HG02623 (cell line): Measurements from ENCODE around the gene TSACC.

ENCODE experiments used
- ATAC-seq: cut with Tn5 transposase; IDR thresholded peaks from one replicate; pipeline ENCODE4 v1.9.1; 2021; ENCODE audit warnings: moderate library complexity; ENCODE audit not compliant: unreplicated experiment

The TSACC gene

DNA sequence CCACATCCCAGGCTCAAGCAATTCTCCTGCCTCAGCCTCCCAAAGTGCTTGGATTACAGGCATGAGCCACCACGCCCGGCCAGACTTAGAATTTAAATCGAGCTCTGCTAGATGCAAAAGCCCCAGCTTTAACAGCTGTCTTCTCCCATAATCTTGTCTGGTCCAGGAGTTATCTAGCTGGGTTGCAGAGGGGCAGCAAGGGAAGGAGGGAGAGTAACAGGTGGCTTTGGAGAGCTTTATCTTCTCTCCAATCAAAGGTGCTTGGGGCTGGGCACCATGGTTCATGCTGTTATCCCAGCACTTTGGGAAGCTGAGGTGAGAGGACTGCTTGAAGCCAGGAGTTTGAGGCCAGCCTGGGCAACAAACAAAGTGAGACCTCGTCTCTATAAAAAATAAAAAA, 34.5 kb downstream of the TSACC start:
- no peak for ATAC-seq

DNA sequence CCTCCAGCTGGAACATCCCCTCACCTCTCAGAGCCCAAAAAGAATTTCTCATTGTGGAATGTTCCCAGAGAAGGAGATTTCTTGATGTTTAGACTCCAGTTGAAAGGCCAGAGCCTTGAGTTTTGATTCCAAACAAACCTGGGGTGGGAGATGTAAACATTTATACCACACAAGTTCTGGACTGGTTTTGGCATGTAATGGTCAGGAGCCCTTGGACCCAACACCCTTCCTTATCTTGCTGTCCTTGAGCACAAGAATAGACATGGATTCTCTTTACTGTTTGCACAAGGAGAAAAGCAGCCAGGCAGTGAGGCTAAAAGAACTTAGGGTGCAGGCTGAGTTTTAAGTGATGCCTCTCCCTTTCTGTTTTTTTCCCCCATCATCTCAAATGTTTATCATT, 35.2 kb downstream of the TSACC start:
- no peak for ATAC-seq

DNA sequence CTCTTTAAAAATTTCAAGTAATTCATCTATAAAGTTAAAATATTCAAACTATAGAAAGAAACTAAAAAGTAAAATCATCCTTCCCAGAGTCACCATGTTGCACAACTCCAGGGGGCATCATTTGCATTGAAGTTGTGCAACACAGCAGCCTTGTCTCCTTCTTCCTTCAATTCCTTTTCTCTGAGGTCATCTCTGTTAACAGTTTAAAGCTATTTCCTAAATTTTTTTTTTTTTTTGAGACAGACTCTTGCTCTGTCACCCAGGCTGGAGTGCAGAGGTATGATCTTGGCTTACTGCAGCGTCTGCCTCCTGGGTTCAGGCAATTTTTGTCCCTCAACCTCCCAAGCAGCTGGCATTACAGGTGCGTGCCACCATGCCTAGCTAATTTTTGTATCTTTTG, 37.8 kb downstream of the TSACC start:
- no peak for ATAC-seq

DNA sequence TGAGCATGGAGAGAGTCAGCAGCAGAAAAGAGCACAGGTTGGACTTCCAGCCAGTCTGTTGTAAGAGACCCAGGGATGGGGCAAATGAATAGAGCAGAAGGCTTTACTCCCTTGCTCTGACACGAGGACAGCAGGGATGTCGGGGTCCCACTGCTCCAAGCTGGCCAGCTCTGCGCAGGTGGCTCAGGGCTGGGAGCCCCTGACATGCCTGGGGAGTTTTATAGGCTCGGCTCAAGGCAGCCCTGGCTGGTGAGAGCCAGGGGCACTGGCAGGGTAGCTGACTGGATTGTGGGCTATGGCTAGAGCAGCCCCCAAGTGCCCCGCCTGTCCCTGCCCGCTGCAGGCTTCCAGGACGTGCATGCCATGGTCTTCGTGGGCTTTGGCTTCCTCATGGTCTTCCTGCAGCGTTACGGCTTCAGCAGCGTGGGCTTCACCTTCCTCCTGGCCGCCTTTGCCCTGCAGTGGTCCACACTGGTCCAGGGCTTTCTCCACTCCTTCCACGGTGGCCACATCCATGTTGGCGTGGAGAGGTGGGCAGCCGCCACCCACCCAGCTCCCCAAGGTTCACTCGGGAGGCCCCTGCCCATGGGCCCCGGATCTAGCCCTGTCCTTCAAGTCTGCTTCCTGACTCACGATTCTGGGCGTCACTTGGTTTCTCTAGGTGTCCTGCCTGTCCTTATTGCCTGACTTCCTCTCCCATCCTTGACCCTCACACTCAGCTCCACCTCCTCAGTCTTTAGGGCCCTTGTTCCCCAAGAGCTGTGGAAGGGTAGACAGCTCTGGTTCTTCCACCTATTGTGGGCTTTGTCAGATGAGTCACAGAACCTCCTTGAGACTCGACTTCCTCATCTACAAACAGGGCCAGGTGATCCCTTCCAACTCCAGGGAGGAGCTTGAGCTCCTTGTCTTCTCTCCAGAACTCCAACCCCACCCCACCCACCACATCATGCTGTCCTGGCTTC, 38.9 kb downstream of the TSACC start:
- no peak for ATAC-seq

DNA sequence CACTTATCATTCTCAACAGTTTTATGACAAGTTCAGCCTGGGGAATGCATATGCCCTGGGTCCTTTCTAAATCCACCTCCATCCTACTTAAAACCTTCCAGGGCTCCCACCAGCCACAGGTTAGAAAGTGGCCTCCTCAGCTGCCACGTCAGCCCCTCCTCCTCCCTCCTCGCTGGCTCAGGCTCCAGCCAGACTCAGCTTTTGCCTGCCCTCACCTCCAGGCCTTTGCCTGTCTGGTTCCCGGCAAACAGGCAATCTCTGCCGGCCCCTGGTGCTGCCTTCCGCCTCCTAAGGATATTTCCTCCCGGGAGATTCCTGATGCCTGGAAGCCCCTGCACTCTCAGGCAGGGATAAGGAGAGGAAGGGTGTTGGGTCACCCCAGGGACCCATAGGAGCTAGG, 40.2 kb downstream of the TSACC start:
- no peak for ATAC-seq

DNA sequence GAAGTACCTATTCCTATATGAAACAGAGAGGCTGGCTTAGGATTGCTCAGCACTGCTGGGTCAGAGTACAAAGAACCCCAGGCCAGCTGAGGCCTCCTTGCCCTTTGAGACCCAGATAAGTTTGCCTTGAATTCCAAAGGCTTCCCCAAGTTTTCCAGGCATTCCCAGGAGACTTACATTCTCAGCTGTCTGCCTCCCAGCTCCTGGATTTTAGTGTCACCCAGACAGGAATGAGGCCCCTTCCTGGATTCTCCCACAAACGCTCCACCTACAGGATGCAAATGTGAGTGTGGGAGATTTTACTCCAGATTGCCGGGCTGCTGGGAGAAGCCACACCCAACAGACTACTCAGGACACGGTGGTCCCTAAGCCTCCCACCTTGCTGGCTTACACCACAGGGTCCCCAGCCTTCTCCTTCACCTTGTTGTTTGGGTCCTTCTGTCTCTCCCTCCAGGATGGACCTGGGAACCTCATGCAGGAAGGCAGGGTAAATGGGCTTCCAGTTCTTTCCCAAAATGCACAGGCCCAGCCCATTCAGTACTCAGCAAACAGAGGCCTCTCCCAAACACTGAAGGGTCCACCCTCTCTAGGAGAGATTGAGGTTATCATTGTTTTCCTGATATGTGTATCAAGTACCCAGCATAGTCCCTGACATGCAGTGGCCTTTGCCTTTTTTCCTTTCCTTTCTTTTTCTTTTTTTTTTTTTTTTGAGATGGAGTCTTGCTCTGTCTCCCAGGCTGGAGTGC, 41.3 kb downstream of the TSACC start:
- ATAC-seq, result no peak

DNA sequence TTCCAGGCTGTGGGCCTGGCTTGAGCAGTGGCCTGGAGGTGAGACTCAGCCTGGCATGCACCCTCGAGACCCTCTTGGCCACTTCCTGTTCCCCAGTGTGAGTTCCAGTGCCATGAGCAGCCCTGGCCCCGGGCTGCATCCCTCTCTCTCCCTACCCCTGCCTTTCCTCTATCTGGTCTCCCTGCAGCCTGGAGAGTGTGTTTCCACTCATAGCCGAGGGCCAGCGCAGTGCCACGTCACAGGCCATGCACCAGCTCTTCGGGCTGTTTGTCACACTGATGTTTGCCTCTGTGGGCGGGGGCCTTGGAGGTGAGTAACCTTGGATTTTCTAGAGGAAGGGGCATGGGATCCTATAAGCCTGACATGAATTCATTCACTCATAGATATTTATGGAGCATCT, 44.2 kb downstream of the TSACC start:
- ATAC-seq, result no peak

DNA sequence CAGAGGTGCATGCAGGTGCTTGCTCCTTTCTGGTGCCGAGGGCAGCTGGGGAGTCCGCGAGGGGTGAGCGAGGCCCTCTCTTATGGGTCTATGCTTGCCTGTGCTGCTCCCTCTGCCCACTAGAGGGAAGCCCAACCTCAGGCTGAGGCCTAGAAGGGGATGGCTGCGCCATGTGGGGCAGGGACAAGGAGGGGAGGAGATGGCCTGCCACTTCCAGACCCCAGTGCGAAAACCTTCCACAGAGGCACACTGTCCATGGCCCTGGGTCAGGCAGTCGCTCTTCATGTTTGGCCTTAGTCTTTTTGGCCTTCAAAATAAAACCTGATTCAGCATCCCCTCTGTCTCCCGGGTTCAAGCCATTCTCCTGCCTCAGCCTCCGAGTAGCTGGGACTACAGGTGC, 44.7 kb downstream of the TSACC start:
- no peak for ATAC-seq

DNA sequence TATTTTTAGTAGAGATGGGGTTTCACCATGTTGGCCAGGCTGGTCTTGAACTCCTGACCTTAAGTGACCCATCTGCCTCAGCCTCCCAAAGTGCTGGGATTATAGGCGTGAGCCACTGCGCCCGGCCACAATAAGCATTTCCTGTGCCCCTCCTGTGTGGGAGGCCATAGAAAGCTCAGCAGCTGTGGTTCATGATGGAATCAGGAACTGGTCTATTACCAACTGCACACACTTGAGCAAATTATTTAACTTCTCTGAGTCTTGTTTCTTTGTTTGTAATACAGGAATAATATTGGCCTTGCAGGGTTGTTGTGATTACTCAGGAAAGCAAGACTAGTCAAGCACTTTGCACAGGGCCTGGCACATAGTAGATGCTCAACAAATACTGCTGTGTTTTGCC, 45.7 kb downstream of the TSACC start:
- ATAC-seq, result no peak

DNA sequence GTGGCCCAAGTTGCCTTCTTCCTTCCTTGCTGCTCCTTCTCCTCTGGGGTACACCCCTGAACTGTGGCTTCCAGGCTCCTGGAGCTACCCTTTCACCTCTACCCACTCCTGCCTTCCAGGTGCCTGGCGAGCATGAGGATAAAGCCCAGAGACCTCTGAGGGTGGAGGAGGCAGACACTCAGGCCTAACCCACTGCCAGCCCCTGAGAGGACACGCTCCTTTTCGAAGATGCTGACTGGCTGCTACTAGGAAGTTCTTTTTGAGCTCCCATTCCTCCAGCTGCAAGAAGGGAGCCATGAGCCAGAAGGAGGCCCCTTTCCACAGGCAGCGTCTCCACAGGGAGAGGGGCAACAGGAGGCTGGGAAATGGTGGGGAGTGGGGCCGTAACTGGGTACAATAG, 46.3 kb downstream of the TSACC start:
- no peak for ATAC-seq

DNA sequence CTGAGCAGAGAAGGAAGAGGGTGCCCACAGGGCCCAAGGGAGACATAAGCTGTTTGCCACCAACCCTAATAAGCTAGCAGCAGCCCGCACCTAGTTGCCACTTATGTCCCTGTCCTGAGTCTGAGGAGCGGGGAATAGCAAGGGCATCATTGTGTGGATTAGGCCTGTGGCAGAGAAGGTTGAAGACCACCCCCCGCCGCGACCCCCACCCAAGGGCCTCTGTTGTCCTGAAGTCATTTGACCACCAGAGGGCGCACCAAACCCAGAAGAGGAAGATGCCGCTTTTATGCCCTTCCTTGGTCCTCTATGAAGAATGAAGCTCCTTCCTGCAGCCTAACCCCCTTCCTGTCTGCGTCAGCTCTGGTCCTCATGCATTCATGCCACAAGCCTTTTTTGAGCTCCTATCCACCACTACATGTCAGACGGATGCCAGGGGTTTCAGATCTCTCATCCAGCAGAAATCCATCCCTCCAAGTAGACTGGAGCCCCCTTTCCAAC, 47.3 kb downstream of the TSACC start:
- ATAC-seq, result no peak

DNA sequence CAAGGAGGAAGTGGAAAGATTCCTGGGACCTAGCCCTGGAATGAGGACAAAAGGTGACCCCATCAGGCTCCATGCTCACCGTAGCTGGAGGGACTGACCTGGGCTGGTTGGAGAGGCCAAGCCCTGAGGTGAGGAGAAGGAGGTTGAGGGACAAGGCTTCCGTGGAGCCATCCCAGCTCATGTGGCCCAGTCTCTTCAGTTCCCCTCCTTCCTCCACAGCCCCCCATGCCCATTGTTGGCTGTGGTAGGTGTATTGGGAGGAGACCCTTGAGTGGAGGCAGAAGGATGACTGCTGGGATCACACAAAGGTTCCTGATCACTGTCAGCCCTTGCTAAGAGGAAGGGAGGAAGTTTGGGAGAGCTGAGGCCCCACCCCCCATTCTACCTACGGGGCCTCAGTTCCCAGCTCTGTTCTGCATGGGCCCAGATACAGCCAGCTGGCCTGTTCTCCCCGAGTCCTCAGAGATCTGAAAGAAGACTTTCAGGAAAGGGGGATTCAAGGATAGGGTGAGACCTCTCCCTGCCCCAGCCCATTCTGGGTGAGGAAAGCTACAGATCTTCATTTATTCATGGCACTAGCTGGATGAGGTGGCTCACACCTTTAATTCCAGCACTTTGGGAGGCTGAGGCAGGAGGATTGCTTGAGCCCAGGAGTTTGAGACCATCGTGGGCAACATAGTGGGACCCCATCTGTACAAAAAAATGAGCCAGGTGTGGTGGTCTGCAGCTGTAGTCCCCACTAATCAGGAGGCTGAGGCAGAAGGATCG, 48.0 kb downstream of the TSACC start:
- ATAC-seq, result no peak

DNA sequence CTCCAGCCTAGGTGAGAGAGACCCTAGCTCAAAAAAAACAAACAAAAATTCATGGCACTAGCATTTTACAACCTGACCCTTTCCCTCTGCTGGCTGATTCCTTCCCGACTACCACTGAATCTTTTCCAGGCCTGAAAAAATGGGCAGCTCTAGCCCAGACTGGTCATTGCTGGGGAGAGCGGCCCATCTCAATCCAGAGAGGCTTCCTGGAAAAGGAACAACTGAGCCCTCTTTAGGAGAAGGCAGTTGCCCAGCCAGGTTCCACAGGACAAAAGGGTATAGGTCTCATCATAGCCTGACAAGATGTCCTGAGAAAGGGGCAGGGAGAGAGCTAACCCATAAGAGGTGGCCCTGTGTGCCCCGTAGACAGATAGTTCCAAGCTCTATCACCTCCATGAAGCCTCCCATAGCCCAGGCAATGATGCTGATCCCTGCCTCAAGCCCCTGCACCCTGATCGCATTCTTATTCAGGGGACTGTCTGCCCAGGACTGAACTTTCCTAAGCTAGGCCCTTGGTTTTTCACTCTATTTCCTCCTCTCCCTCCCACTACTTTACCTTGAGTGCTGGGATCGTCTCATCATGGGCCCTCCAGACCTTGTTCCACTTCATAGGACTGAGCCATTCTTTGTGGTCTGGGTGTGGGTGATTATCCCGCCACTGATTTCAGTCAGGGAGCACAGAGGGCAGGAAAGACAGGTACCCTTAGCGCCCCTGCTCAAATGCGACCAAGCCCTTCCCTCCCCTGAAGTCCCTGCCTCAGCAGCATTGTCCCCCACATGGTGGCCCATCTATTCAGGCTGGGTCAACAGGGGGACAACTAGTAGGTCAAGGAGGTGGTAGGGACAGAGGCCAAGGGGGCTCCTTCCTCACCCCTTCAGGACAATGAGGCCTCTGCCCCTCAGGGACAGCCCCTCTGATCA, 48.9 kb downstream of the TSACC start:
- no peak for ATAC-seq

DNA sequence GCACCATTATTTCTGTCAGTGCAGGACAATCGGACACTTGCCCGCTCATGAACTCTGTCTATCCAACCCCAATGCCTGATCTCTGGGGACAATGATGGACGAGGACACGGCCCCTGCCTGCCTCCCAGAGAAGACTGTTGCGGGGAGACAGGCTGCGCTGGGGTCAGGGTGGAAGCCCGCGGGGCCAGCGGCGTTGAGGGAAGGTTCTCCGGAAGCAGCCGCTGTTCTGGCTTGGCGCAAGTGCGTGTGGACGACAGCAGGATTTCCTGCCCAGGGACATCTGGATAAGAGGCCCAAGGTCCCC, 49.5 kb downstream of the TSACC start:
- no peak for ATAC-seq

DNA sequence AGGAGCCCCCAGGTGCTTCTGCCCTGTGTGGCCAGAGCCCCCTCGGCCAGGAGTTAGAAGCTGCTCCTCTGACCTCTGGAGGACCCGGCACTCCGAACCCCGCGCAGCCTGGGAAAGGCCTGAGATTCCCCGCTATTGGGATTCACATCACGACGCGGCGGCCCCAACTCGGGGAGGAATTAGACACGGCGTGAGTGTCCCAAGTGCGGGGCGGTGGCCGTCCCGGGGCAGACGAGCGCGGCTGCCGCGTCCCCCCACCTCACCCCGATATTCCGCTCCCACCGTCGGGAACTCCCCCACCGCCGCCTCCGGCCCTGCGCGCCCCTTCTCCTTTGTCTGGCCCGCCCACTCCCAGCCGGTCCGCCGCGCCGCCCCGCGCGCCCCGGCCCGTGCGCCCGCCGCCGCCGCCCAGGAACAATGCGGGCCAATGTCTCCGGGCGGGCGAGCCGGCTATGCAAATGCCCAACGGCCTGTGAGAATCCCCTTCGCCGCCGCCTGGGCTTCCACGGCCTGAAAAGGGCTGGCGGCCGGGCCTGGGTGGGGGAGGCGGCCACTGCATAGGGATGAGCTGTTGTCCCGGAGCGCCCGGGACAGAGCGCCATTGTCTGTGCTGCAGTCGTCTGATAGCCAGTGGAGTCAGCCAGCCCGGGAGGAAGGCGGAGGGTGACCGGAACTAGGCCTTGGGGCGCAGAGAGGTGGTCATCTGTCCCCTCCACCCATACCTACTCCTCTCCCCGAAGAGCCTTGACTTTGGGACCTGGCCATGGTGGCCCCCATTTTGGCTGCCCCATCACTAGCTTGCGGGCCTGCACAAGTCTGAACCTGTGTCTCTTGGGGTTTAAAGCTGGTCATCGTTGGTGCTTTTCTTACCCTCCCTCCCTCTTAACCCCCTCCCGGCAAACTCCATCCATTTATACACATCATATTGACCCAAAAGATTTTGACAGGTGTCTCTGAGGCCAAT, 50.1 kb downstream of the TSACC start:
- ATAC-seq, result no peak

DNA sequence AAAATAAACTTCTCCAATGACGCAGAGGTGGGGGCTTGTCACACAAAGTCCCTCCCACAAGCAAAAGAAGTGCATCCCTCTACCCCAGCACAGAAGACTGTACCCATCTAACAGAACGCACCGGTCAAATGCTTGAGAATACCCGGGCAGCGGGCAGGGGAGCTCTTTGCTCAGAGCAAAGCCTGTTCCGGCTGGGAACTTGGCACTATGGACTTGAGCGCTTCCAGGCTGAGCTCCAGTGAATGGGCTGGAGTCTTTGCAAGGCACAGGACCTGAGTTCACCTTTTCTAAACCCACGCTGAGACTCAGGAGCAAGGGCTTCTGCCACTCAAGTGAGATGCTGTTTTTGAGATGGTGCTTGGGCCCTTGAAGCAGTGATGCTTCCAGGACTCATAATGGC, 51.0 kb downstream of the TSACC start:
- ATAC-seq, result no peak

DNA sequence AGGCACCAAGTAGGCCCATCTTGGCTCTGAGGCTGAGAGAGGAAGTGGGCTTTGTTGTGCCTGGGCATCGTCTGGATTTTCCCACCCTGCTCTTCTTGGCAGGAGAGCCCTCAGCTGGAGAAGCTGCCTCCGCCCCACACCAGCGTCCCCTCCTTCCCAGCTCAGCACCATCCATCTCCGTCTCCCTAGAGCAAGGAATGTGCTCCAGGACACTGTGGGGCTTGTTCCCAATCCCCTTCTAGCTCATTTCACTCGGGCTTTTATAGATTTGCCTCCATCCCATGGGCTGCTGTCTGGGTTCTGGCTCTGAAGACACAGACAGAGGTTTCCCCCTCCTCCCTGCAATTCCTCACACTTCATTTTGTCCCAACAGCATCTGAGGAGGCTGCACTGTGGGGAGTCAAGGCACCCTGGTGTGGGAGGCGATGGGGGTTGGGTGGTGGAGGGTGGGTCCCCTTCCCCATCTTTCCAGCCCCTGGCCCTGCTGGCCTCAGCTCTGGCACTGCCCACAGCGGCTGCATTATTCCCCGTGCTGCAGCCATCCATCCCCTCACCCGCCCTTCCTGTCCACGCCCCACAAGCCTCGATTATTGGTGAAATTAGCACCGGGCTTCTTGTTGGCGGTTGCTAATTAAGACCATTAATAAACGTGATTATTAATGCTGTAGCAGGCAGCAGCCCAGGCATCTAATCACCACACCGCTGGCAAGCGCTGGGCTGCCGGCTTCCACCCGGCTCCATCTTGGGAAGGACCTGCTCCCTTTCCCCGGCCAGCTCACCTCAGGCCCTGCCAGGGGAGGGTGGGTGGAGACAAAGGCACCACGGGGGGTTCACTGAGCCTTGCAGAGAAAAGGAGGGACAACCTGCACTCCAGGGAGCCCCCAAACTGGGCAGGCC, 52.4 kb downstream of the TSACC start:
- ATAC-seq, result no peak

DNA sequence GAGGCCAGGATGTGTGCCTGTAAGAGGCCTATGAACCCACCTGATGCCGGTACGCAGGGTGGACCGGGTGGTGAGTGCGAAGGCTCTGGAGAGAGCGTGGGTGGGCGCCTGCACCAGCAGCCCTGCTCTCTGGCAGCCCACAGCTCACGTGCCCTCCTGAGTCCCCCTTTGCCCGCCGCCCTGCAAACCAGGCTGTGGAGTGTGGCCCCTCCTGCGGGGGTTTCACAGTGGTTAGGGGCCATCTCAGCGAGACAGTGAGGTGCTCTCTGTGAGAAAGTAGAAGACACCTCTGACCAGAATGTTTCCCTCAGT, 53.0 kb downstream of the TSACC start:
- no peak for ATAC-seq
